HG02571 (cell line): Measurements from ENCODE around the gene FIGNL1.

Experiments used
- ATAC-seq: cut with Tn5 transposase; IDR thresholded peaks from one replicate; pipeline ENCODE4 v1.9.1; 2021; ENCODE audit warnings: mild to moderate bottlenecking, moderate library complexity; ENCODE audit not compliant: unreplicated experiment

The FIGNL1 gene, protein sequence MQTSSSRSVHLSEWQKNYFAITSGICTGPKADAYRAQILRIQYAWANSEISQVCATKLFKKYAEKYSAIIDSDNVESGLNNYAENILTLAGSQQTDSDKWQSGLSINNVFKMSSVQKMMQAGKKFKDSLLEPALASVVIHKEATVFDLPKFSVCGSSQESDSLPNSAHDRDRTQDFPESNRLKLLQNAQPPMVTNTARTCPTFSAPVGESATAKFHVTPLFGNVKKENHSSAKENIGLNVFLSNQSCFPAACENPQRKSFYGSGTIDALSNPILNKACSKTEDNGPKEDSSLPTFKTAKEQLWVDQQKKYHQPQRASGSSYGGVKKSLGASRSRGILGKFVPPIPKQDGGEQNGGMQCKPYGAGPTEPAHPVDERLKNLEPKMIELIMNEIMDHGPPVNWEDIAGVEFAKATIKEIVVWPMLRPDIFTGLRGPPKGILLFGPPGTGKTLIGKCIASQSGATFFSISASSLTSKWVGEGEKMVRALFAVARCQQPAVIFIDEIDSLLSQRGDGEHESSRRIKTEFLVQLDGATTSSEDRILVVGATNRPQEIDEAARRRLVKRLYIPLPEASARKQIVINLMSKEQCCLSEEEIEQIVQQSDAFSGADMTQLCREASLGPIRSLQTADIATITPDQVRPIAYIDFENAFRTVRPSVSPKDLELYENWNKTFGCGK

GRCh38 chr7:50449881-50450589, at the start of gene FIGNL1:
TSS of gene FIGNL1 (minus strand) at chr7:50450350. CDS start at chr7:50447287, 3,063 bp downstream.
- ATAC-seq = peak; percentile 88

DNA sequence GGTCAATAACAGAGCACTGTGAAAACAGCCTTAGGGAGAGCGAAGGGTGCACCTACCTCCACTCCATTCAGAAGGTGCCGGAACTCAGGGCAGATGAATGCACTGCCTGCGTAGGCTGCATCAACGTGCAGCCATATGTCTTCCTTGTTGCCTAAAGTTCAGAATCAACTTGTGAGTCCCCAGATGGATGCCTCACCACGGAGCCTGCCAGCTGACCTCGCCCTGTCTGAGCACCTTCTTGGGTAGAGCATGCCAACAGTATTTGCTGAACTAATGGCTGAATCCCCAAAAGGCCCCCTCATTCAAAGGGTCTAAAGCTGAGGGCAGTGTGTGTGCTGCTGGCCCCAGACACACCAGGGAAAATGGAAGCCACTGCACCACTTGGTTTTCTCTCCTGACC, 48.9 kb upstream of the FIGNL1 start:
- no peak for ATAC-seq

DNA sequence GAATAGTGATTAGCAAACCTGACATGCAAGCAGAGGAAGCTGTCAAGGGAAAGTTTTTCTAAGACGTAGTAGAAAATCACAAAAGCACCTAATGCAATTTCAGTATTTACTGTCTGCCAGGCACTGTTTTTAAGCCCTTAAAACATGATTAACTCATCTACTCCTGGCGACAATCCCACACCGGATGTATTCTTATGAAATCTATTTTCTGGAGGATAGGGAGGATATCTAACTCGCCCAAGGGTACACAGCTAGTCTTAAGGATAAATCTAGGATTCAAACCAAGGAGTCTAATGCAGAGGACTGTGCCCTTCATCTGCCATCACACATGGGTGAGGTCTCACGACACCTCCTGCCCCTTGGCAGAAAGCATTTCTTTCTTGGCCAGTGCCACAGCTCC, 47.8 kb upstream of the FIGNL1 start:
- ATAC-seq = no peak

GRCh38 chr7:50497068-50497642, 47.0 kb upstream of the FIGNL1 start:
- no peak for ATAC-seq

DNA sequence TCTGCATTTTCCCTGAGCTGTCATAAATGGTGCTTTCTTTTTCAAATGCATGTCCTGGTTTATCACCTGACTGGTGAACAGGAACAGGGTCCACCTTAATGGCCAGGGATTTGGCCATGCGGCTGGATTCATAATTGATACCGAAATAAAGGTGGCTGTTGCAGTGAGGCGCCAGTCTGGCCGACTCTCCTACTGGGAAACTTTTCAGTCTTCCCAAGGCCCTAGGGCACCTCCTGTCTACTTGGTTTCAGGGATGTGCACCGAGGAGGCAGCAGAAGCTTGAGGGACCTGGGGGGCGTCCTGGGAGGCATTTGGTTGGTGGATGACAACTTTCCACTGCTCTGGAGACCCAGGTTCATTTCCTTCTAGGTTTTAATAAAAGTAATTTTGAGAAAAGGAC, 46.4 kb upstream of the FIGNL1 start:
- ATAC-seq = no peak

DNA sequence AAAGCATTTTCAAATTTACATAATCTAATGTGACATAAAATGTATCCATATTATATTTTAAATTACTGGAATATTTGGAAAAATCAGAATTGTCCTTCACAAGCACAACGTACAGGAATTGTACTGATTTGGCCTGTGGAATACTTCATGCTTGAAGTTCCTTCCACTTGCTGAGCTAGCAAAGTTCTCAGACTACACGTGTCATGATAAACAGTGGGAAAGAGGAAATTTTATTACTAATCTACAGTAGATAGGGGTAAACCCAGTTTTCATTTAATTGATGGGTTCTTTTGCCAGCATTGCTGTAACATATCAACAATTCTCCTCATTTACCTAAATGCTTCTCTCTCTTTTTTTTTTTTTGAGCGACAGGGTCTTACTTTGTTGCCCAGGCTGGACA, 45.6 kb upstream of the FIGNL1 start:
- no peak for ATAC-seq

DNA sequence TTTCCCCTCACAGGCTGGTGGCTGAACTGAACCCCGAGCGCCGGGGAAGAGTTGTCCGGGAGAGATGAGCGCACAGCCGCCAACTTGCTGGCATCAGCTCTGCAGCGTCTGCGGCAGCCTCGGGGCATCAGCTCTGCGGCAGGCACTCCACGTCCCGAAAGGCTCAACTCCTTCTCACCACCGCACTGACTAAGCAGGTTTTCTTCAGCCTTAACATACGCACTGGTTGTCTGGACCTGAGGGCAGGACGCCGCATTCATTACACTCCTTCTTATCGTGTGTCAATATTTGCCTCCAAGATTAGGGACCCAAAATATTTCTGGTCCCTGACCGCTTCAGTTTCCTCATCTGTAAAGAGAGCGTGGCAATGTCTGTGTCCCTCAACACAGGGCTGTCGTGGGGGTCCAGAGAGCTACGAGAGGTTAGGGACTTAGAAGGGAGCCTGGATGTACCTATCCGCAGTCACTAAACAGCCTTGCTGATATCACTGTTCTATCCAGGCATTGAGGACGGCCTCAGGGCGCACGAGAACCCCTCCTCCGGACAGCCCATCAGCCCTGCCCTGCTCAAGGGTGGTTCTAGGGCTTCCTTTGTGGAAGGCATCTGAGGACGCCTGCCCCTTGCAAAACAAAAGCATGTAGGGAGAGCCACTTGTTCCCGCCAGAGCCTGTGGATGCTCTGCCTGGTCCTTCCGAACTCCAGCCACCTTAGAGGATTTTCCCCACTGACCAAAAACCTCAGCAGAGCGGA, 42.8 kb upstream of the FIGNL1 start:
- ATAC-seq = no peak

GRCh38 chr7:50491943-50492342, 41.8 kb upstream of the FIGNL1 start:
- no peak for ATAC-seq

DNA sequence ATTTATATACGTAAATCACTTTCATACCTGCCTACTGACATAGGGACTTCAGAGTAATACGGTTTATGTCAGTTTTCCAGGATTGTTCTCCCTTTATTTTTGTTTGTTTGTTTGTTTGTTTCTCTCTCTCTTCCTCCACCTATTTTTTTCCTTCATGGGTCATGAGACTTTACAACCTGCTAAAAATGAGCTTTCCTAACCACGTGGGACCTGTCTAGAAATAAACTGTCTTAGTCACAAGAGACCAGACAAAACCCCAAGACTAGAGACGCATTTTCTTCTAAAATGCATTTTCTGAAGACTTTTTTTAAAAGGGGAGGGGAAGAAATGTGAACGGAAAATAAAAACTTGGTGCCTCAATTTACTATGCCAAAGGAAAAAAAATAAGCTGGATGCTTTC, 41.1 kb upstream of the FIGNL1 start:
- ATAC-seq = no peak

GRCh38 chr7:50488379-50488778, 38.2 kb upstream of the FIGNL1 start:
- no peak for ATAC-seq

GRCh38 chr7:50486512-50486911, 36.4 kb upstream of the FIGNL1 start:
- no peak for ATAC-seq

DNA sequence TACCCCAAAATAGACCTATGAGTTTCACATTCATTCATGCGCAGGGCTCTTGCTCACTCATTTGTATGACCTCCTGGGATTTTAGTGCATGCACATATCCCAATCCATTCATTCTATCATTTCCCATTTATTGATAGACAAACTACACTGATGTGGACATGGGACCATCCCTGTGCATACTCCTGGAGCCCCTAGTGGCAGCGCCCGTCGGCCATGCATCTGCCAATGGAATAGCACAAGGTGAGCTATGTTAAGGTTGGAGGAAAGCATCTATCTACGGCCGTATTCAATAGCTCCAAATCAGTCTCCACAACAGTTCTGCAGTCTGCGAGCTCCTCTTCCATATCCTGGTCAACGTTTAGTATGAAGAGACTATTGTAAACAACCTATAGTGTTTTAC, 31.7 kb upstream of the FIGNL1 start:
- ATAC-seq = no peak

DNA sequence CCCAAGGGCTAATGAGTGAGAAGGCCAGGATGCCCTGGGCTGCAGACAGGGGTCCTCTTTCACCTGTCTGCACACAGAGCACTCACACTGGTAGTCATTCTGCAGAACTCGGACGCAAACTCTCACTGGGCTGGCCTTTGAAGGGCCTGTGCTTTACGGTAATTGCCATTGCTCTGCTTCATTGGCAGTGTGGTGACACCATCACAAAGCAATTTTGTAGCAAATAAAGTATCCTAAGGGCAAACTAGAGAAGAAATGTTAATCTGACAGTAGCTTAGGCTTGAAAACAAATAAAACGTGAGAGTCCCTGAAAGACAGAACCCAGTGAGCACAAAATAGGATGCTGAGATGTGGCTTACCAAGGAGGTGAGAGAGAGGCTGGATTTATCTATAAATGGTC, 30.6 kb upstream of the FIGNL1 start:
- ATAC-seq = no peak

GRCh38 chr7:50479743-50480517, 29.8 kb upstream of the FIGNL1 start:
- ATAC-seq = no peak

DNA sequence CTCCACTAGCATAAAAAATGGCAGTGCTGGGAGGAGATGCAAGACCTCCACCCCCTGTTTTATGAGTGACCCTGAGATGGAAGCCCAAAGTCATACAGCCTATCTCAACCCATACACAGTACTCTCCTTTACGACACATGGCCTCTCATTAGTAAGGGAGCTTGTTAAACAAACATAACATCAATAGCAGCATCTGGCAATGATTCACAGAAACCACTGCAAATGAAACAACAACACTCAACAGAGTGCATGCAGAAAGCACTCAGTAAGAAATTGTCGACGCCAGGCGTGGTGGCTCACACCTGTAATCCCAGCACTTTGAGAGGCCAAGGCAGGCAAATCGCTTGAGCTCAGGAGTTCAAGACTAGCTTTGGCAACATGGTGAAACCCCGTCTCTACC, 27.5 kb upstream of the FIGNL1 start:
- no peak for ATAC-seq

- no peak for ATAC-seq
These were observed 26.9 kb upstream of the FIGNL1 start for GRCh38 chr7:50476953-50477625.

- peak; percentile 50 for ATAC-seq
These were observed 25.2 kb upstream of the FIGNL1 start for GRCh38 chr7:50475340-50475739.

- no peak for ATAC-seq
These were observed 24.4 kb upstream of the FIGNL1 start for GRCh38 chr7:50474382-50475160.

- ATAC-seq = no peak
These were observed 23.4 kb upstream of the FIGNL1 start for GRCh38 chr7:50473531-50473930.
